NCI-H82 treated with DMSO at 0.1 percent for 48 hours (cell line): ENCODE results near the gene ADGRA1.

Experiments
- DNase-seq: peaks from one replicate; lab custom pipeline; 2025; ENCODE audit not compliant: unreplicated experiment; lab: John Stamatoyannopoulos, UW

ADGRA1 gene

DNA sequence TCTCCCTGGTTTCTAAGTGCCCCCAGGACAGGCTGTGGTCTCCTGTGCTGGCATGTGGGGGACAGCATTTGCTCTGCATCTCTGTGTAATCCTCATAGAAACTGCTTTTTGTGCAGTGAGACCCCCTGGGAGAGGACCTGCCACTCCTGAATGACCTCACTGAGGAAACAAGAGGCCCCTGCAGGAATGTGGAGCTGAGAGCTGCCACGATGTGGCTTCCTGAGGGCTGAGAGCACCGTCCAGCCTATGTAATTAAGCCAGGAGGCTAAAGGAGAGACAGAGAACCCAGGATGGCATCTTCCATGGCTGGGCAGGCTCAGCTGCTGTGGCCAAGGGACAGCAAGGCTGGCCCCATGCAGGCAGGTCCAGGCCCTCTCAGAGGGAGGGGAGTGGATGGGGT, 32.3 kb upstream of the ADGRA1 start:
- no peak for DNase-seq

DNA sequence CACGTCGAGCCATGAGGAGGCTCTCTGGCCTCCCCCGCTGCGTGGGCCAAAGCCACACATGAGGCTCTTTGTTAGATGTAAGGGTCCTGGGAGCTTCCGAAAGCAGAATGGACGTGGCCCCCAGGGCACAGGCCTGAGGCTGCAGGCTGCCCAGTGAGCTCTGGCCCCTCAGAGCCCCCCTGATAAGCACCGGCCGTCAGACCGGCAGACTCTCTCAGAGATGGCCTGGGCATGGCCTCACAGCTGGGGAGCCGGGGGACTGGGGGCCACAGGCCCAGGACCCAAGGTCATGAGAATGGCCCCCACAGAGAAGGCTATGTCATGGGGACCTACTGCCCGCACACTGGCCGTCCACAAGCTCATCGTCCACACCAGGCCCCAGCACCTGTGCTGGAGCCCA, 31.7 kb upstream of the ADGRA1 start:
- DNase-seq: no peak

DNA sequence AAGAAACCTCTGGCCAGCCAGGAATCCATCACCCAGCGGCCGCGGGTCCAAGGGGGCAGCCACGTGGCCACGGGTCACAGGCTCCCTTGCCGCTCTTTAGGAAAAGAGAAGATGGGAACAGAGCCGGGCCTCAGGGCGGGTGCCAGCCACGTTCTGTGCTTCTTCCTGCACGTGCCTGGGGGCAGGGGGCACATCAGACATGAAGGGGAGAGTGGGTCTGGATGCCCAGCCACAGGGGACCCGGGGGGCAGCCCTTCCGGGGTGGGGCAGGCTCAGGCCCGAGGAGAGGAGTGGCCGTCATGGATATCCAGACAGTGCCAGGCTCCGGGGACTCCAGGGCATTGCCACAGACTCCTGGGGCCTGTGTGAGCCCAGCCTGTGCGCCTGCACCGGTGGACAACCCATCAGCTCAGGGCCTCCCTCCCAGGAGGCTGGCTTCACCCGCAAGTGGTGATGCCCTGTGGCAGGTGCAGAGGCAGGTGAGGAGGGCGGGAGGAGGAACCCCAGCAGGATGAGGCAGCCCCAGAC, 31.0 kb upstream of the ADGRA1 start:
- no peak for DNase-seq

DNA sequence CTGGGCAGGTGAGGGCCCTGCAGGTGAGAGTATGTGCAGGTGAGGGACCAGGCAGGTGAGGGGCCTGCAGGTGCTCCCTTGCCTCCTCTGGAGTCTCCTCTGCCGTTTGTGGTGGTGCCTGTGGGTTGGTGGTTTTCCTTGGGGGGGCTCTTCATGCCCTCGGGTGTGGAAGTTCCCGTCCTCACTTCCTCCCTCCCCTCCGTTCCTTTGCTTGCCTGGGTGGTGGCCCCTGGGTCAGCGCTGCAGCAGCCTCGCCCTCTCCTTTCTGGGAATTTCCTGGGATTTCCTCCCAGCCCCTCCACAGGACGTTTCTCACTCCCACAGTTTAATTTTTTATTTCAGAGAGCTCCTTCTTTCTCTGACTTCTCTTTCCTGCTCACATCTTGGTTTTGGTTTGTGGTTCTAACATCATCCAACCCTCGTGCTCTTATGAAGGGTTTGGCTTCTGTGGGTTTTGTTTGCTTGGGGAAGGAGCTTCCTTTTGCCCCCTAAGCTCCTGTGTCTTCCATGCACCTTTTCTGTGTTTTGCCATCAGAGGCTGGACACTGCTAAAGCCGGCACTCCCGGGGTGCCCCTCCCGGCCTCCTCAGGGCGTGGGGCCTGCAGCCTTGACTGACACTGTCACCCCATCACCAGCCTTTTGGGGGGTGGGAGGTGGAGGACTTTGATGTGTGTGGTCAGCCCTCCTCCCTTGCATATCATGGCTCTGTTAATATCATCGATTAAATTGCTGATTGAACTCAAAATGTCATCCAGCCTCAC, 29.2 kb upstream of the ADGRA1 start:
- DNase-seq: no peak

DNA sequence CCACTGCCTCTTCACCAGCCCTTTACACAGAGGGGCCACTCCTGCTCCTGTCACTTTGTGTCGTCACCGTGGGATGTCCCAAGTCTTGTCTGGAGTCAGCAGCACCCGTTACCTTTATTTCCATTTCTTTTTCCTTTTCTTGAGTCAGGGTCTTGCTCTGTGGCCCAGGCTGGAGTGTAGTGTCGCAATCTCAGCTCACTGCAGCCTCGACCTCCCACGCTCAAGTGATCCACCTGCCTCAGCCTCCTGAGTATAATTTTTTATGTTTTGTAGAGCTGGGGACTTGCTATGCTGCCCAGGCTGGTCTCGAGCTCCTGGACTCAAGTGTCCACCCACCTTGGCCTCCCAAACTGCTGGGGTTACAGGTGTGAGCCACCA, 28.6 kb upstream of the ADGRA1 start:
- no peak for DNase-seq

DNA sequence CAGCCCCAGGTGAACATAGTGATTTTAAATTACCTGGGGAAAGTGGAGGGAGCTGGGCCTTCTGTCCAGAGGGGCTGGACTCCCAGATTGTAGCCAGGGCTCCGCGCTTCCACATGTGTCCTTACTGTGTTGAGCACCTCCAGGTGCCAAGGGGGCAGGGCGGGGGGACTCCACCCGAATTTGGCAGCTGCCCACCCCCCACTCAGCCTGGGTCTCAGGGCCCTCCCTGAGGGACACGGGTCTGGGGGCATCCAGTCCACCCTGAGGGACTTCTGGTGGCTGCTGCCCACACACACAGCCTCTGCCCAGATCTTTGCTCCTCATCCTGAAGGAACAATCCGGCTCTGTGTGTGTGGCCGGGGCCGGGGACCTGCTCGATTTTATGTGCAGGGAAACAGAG, 28.2 kb upstream of the ADGRA1 start:
- DNase-seq: no peak

DNA sequence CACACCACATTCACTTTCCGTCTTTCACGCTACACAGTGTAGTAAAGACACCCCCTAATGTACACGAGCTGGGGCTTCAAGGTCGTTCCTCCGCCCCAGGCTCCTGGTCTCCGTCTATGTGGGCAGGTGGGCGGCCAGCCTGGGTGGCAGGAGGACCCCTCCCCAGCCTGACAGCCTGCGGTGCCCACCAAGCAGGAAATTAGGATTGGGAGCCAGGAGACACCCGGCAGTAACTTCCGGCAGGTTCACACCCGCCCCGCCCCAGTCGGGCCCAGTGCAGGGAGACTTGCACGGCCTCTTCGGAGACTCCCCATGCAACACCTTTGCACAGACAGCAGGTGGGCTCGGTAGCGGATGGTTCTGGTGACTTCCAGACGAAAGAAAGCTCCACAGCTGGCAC, 27.7 kb upstream of the ADGRA1 start:
- no peak for DNase-seq

DNA sequence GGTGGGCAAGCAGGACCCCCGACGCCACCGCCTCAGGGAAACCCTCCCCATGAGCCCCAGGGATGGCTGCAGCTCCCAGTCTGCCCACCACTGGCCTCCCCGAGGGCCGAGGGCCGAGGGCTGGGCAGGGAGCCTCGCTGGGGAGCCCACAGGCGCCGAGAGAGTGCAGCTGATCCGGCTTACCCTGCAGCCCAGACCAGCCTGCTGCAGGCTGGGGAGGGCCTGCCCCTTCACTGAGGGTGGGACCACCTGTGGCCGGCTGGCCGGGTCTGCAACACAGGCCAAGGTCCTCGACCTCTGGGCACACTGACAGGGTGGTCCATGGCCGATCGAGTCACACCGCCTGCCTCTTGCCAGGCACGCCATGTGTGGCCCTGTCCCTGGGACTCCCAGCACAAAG, 27.3 kb upstream of the ADGRA1 start:
- DNase-seq: no peak

DNA sequence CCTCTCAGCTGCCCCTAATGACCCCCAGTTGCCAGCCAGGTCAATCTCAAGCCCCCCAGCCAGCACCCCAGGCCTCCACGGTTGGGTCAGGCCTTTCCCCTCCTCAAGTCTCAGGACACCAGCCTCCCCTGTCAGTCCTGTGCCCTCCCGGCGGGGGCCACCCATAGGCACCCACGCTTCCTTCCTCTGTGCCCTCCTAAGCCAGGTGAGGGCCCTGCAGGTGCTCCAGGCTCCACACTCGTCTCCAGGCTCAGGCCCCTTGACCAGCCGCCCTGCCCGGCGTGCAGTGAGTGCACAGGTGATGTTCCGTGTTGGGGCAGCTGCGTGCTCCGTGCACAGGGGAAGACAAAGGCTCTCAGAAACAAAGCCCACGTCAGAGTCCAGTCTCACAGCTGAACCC, 26.8 kb upstream of the ADGRA1 start:
- DNase-seq: no peak

DNA sequence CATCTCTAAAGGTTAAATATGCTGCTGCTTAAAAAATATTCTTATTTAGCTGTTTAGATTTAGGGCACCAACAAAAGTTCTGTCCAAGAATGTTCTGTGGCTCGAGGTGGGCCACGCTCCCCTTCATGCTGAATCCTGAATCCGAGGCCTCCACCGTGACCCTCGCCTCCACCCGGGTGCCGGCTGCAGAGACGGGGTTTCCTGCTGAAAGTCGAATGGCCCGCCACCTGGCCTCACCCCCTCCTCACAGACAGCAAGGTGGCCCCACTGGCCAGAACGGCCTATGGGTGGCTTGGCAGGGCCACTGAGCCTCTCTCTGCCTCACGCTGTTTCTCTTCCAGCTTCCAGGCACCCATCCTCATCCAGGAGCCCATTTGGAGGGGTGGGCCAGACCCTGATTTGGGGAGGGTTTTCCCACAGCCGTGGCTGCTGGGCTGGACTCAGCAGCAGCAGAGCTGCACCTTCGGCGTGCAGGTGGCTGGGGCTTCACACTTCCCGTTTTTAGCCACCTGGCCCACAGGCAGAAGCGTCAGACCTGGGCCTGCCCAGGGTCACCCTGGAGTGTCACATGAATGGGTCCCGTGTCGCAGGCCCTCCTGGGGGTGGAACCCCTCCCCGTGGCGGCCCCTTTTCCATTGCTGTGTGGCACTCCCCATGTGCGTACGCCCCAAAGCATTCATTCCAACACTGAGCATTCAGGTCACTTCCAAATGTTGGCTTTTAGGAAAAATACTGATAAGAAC, 26.3 kb upstream of the ADGRA1 start:
- no peak for DNase-seq

DNA sequence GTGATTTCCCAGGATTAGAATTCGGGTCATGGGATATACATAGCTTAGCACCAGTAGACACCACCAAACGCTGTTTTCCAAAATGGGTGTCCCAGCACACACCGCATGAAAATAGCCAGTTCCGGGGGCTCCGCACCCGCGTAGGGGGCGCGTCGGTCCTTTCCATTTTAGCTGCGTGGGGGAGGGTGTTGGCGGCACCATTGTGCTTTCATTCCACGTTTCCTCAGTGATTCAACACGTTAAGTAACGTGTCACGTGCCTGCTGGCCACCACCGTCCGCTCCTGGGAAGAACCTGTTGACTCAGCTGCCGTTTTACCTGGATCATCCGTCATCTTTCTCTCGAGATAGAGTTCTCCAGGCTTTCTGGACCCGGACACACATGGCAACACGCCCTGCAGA, 25.6 kb upstream of the ADGRA1 start:
- no peak for DNase-seq

DNA sequence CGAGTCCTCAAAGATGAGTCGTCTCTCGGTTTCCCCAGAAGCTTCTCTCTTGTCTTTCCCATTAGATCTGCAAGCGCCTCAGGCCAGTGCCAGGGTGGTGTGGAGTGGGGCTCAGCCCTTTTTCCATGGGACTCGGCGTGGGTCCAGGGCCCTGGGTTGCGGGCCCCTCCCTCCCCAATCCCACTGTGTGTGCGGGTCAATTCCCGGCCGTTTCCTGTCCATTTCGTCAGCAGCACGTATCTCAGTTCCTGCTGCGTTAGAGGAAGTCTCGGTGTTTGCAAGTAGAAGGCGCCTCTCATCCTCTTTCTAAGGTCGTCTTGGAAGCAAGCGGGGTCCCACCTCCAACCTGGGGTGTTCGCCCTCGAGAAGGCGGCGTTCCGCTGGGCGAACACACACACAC, 25.1 kb upstream of the ADGRA1 start:
- DNase-seq: no peak

DNA sequence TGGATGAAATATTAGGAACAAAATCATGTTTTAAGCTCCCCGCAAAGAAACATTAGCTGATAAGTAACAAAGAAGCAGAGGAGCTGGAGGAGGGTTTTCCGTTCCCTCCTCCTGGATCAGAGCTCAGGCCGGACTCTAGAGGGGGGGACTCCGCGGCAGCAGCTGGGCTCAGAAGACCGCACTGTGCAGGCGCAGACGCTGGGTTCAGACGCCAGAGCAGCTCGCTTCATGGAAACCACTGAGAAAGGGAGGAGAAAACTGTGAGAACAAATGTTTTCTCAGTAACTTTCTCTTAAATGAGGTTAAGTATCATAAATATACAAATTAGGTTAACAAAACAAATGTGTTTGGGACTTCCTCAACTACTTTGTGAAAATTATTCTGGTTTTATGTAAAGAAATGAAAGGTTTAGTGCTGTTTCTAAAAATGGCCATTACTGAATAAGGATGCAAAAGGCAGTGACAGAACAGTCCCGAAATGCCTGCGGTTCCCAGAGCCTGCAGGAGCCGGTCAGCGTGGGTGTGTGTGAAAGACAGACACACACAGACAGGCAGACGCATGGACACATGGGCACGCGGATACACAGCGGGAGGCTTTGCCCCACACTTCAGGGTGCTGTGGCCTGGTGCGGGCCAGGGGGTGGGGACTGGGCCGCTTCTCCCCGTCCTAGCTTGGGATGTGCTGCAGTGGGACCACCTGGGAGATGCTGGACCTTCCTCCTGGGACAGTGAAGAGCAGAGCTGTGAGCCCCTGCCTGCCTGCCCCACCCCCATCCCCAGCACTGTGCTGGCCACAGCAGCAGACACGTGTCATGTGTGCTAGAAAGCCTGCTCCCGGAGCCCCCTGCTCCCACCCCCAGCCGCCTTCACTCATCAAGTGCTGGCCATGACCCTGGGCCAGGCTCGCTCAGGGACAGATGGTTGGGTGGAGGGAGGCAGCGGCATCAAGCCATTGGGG, 20.3 kb upstream of the ADGRA1 start:
- no peak for DNase-seq

DNA sequence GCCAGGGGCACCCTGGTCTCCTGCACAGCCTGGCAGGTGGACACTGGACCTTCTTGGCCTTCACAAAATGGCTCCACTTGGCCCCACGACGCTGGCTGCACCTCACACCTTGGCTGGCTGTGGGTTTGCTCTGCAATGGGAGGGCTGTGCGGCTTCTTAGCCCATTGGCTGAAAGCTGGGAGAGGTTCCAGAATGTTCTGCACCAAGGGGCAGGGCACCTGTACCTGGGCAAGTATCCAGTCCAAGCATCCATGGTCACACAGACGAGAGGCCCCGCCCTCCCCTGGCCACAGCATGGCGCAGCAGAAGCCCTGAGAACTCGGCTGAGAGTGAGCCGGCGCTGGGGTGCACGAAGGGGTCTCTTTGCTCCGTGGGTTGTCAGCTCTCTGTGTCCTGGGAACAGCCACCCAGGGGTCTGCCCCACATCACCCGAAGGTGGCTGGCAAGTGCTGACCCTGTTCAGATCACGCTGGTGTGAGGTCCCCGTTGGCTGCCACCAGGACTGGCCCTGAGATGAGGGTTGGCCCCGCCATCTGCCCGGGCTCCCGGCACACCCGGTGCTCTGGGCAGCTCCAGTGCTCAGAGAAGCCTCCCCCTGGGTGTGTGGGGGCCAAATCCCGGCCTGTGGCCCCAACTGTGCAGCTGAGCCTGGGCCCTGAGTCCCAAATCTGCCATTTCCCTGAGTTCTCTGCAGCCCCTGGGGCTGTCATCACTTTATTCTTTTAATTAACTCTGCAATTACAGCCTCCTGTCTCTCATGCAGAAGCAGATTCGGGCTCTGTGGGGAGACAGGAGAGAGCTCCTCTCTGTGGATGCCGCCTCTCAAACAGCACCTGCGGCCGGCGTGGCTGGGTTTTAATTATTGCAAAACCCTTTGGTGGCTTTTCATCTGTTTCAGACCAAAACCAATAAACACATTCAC, 19.4 kb upstream of the ADGRA1 start:
- no peak for DNase-seq

DNA sequence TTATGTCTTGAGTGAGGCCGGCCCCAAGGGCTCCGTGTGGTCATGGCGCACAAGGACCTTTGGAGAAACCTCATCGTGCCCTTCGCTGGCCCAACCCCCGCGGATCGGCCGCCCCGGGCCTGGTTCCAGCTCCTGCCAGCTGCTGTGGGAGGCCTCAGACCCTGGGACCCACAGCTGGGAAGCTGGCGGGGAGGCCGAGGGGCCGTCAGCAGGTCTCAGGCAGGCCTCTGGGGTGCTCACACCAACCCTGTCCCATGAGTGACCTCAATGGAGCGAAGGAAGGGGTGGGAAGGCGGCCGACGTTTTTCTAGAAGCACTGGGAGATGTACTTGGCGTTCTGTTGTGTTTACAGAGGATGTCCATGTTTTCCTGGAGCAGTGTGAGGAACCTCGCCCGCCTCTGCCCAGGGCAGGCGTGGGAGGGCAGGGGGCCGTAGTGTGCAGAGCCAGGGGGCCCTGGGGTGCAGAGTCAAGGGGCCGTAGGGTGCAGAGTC, 18.6 kb upstream of the ADGRA1 start:
- DNase-seq: no peak

DNA sequence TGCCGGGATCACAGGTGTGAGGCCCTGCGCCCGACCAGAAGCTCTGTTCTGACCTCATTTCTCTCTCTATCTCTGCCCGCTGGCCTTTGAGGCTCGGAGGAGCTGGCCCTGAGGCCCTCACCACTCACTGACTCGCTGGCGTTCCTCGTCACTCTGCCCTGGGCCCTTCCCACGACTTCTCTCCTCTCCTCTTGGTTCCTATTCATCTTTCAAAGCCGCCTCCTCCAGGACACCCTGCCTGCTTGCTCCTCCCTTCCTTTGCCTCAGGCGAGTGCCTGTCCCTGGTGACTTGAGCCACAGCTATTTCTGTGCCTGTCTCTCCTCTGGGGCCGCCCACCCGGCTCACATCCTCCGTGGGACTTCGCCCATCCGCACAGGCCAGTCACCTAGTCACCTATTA, 17.3 kb upstream of the ADGRA1 start:
- no peak for DNase-seq

DNA sequence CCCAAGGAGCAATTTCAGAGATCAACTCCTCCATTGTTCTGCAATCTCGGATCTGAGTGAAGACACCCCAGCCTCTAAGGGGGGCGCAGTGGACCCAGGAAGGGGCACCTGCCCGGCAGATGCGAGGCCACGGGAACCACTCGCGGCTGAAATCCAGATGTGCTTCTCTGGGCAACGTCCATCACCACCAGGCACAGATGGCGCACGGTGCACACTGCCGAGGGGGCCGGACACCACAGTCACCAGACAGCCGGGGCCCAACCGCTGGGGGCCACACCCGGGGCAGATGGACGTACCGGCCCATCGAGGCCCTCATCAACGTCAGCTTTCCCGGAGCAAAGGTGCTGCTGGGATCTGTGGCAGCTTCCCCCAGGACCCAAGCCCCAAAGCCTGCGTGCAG, 16.9 kb upstream of the ADGRA1 start:
- no peak for DNase-seq

DNA sequence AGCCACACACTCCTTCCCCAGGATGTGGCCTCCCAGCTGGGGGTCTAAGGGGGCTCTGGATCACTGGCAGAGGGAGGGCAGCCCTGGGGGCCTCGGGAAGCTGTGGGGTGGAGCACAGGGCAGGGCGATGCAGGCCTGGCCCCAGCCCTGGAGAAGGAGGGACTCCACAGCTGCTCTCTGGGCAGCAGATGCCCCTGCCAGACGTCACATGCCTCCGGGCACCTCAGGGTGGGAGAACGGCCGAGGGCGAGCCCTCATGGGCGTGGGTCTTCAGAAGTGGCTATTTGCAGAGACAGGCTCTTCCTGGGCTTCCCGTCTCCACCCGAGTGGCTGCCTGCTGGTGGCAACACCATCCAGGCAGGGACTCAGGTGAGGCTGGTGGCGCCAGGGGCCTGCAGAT, 16.0 kb upstream of the ADGRA1 start:
- no peak for DNase-seq

DNA sequence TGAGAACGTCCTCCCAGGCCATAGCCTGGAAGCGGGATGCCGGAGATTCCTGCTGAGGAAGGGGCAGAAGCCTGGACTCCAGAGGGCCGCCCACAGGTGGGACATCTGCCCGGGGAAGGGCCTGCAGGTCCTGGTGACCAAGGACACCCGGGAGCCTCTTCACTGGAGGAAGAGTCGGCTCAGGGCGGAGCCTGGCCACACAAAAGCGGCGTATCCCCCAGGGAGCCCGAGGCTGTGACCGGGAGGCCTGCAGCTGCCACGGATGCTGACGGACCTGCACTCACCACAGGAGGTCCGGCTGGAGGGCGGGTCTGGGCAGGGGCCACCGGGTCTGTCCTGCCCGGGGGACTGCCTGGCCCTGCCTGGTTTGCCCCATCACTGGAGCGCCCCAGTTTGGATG, 15.5 kb upstream of the ADGRA1 start:
- no peak for DNase-seq

DNA sequence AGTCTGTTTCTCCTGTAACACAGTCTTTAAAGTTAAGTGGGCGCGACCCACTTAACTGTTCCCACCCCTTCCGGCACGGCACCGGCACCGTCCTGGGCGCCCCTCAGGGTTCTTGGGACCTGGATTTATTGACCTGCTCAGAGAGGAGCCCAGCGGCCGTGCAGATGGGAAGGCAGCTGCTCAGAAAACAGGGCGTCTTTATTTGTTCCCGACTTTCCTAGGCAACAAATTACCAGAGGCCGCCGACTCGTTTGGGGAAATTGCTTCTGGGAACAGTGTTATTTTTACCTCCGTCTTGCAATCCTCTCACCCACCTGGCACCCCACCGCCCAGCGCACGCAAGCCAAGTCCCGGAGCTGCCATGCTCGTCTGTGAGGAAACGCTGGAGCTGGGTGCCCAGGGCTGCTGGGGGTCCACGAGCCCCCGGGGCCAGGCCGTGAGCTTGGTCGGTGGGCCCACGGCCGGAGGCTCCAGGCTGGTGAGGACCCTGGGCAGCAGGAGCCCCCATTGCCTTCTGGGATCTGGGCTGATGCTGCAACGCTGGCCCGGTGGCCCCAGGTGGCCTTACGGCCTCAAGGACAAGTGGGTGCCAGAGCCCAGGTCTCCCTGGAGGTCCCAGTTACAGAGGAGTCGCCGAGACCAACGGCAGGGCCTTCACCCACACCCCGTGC, 14.9 kb upstream of the ADGRA1 start:
- DNase-seq: no peak
